Jurkat, Clone E6-1 (cell line): ENCODE data around the gene PEX26.
"Not testable (repeated sequence)": the region's sequence is repeated elsewhere in the genome, so short reads cannot be mapped to it uniquely, and the experiment has no call there.

Source experiments
- DNase-seq: peaks from one replicate; pipeline ENCODE4 v3.0.0-alpha.2; 2011; ENCODE audit warnings: low read depth, low spot score
- H3K4me3 ChIP-seq: 2 replicates; pipeline ENCODE4 v1.5.1; 2011; ENCODE audit warnings: mild to moderate bottlenecking, low read length, control low read depth, moderate library complexity

Gene PEX26

GRCh38 chr22:18055619-18056160, 22.1 kb upstream of the PEX26 start:
- no peak overlapping the region for H3K4me3 ChIP-seq

GRCh38 chr22:18056161-18056666, 21.6 kb upstream of the PEX26 start:
- DNase-seq: no peak
- no peak overlapping the region for H3K4me3 ChIP-seq

More at GRCh38 chr22:18055619-18056160, 22.1 kb upstream of the PEX26 start:
- DNase-seq: no peak

GRCh38 chr22:18056807-18057474, 20.8 kb upstream of the PEX26 start:
- H3K4me3 ChIP-seq: no peak overlapping the region
- DNase-seq: no peak

- no peak overlapping the region for H3K4me3 ChIP-seq
- no peak for DNase-seq
Measured at GRCh38 chr22:18057568-18058209, 20.1 kb upstream of the PEX26 start.

GRCh38 chr22:18058371-18059093, 19.3 kb upstream of the PEX26 start:
- no peak for DNase-seq
- no peak overlapping the region for H3K4me3 ChIP-seq

- no peak for DNase-seq
- H3K4me3 ChIP-seq: no peak overlapping the region
Measured at GRCh38 chr22:18059094-18059417, 18.7 kb upstream of the PEX26 start.

GRCh38 chr22:18059473-18059872, 18.3 kb upstream of the PEX26 start:
- no peak for DNase-seq
- H3K4me3 ChIP-seq: no peak overlapping the region

- no peak overlapping the region for H3K4me3 ChIP-seq
- DNase-seq: no peak
Measured at GRCh38 chr22:18059991-18060390, 17.8 kb upstream of the PEX26 start.

- H3K4me3 ChIP-seq: no peak overlapping the region
- DNase-seq: no peak
Measured at GRCh38 chr22:18060646-18061620, 16.9 kb upstream of the PEX26 start.

GRCh38 chr22:18062421-18062820, 15.4 kb upstream of the PEX26 start:
- DNase-seq: no peak

GRCh38 chr22:18063306-18063705, 14.5 kb upstream of the PEX26 start:
- DNase-seq: no peak
- no peak overlapping the region for H3K4me3 ChIP-seq

More at GRCh38 chr22:18062421-18062820, 15.4 kb upstream of the PEX26 start:
- H3K4me3 ChIP-seq: no peak overlapping the region

- not testable (repeated sequence) for H3K4me3 ChIP-seq, DNase-seq
Measured at GRCh38 chr22:18063715-18064114, 14.1 kb upstream of the PEX26 start.

GRCh38 chr22:18064636-18065035, 13.2 kb upstream of the PEX26 start:
- DNase-seq: no peak
- H3K4me3 ChIP-seq: no peak overlapping the region

- H3K4me3 ChIP-seq: no peak overlapping the region
Measured at GRCh38 chr22:18065256-18065655, 12.5 kb upstream of the PEX26 start.

GRCh38 chr22:18066181-18066859, 11.5 kb upstream of the PEX26 start:
- no peak overlapping the region for H3K4me3 ChIP-seq
- DNase-seq: no peak

More at GRCh38 chr22:18065256-18065655, 12.5 kb upstream of the PEX26 start:
- DNase-seq: no peak

GRCh38 chr22:18067121-18067520, 10.7 kb upstream of the PEX26 start:
- no peak overlapping the region for H3K4me3 ChIP-seq
- no peak for DNase-seq

- DNase-seq: no peak
- no peak overlapping the region for H3K4me3 ChIP-seq
Measured at GRCh38 chr22:18067548-18068341, 10.0 kb upstream of the PEX26 start.
